Frontal cortex (tissue), 4 donors: Measurements from ENCODE around the gene PPP2R5E. TPM values are rescaled to one million over a fixed set of nuclear protein-coding genes. Genes with fewer than 3 reads are reported as not detected.

Experiments used
- DNase-seq, 2 donors: peaks; one replicate each; pipeline ENCODE4 v3.0.0; 2012; ENCODE audit warnings: low spot score in 2 of 2
- FAIRE-seq: peaks from 2 replicates; lab custom pipeline; 2012; peaks lifted over from hg19 to GRCh38; lab: Jason Lieb, UNC
- total RNA-seq: library from RNA; depleted of rRNA; stranded (reverse); fragments of >200 nt; gene quantifications from one replicate; pipeline ENCODE4 v1.2.3, GENCODE V29; 2014
- donor health status: control.
- donor health status: control.
- donor health status: control.

Gene PPP2R5E
- total RNA-seq, 1 donor from 2014 or later = 35.1 TPM

GRCh38 chr14:63475761-63476160 lies 67.4 kb downstream of the PPP2R5E start:
- FAIRE-seq (no peak), DNase-seq (no peak)

- no peak for FAIRE-seq
- DNase-seq = no peak
Measured at GRCh38 chr14:63474844-63475243, 68.3 kb downstream of the PPP2R5E start.

GRCh38 chr14:63474111-63474510 lies 69.1 kb downstream of the PPP2R5E start:
- FAIRE-seq (no peak), DNase-seq (no peak)

- FAIRE-seq (no peak), DNase-seq (no peak)
Measured at GRCh38 chr14:63472986-63473788, 70.0 kb downstream of the PPP2R5E start.

GRCh38 chr14:63470962-63471793 lies 72.0 kb downstream of the PPP2R5E start:
- FAIRE-seq (no peak), DNase-seq (no peak)

- DNase-seq (no peak), FAIRE-seq (no peak)
Measured at GRCh38 chr14:63468294-63468693, 74.9 kb downstream of the PPP2R5E start.

- DNase-seq = no peak
- no peak for FAIRE-seq
Measured at GRCh38 chr14:63467440-63468072, 75.6 kb downstream of the PPP2R5E start.

GRCh38 chr14:63465347-63465746 lies 77.8 kb downstream of the PPP2R5E start:
- DNase-seq = no peak
- no peak for FAIRE-seq

- DNase-seq (no peak), FAIRE-seq (no peak)
Measured at GRCh38 chr14:63460680-63461369, 82.4 kb downstream of the PPP2R5E start.

- DNase-seq (no peak), FAIRE-seq (no peak)
Measured at GRCh38 chr14:63459738-63460137, 83.4 kb downstream of the PPP2R5E start.

- DNase-seq (no peak), FAIRE-seq (no peak)
Measured at GRCh38 chr14:63457498-63457897, 85.7 kb downstream of the PPP2R5E start.

GRCh38 chr14:63454863-63455622 lies 88.1 kb downstream of the PPP2R5E start:
- DNase-seq (no peak), FAIRE-seq (no peak)

GRCh38 chr14:63454436-63454835 lies 88.7 kb downstream of the PPP2R5E start:
- no peak for FAIRE-seq
- DNase-seq = no peak

GRCh38 chr14:63453443-63453936 lies 89.7 kb downstream of the PPP2R5E start:
- DNase-seq (no peak), FAIRE-seq (no peak)

- FAIRE-seq = no peak
- no peak for DNase-seq
Measured at GRCh38 chr14:63452796-63453195, 90.4 kb downstream of the PPP2R5E start.

- FAIRE-seq = no peak
Measured at GRCh38 chr14:63448841-63449240, 94.3 kb downstream of the PPP2R5E start.

GRCh38 chr14:63444588-63444987 lies 98.6 kb downstream of the PPP2R5E start:
- FAIRE-seq (no peak), DNase-seq (no peak)

More at GRCh38 chr14:63448841-63449240, 94.3 kb downstream of the PPP2R5E start:
- no peak for DNase-seq

GRCh38 chr14:63443988-63444387 lies 99.2 kb downstream of the PPP2R5E start:
- DNase-seq = no peak
- FAIRE-seq = no peak

- DNase-seq (no peak), FAIRE-seq (no peak)
Measured at GRCh38 chr14:63443361-63443760, 99.8 kb downstream of the PPP2R5E start.
